Measurements from ENCODE around the gene FUBP1. TPM values are rescaled to one million over a fixed set of nuclear protein-coding genes. Genes with fewer than 3 reads are reported as not detected.
A peak's percentile ranks its signal among the peaks of the same experiment; 100 is the strongest.

Gene FUBP1
- total and polyA plus RNA-seq, 2 of the 13 experiments (the other 11 are each of a cell fraction or from before 2014, with no cell fraction given), result 98.1 to 166 TPM

DNA sequence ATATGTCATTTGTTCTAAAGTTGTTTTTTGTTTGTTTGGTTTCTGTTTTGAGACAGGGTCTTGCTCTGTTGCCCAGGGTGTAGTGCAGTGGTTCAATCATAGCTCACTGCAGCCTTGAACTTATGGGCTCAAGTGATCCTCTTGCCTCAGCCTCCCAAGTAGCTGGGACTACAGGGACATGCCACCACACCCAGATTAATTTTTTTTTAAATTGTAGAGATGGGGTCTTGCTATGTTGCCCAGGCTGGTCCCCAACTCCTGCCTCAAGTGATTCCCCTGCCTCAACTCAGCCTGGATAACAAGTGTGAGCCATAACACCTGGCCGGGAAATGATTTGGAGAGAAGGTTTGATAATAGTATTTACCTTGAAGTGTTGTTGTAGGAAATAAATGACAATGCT lies 72.2 kb downstream of the FUBP1 start:
- BruUV-seq (replicated peaks), result no TSS peak
- DNase-seq (ENCODE audit: low spot score), result no peak
- in situ Hi-C loops (cut with HindIII; ENCODE audit: extremely low pct_ligation_motif_present, low pct_unique_long_range_greater_than_20kb) (no loop called here), intact Hi-C loops (cut with micrococcal nuclease; ENCODE audit: unreplicated experiment) (no loop called here)
- Histone ChIP-seq H3K79me2 (ENCODE audit: insufficient read depth, low read length) (no peaks in the 10 kb centered on the region), H2AFZ (ENCODE audit: low read length) (no peak overlapping the region), H3K9me3 (ENCODE audit: low read length) (no peaks in the 10 kb centered on the region), H3K4me1 (ENCODE audit: insufficient read depth, low read length) (no peaks in the 10 kb centered on the region), H3K27me3 (ENCODE audit: control insufficient read depth in 1 of 2, insufficient read depth in 2 of 2, low read length in 2 of 2) (no peaks in the 10 kb centered on the region), H3K27ac (ENCODE audit: extremely low read length, insufficient read depth, low read length) (no peak overlapping the region), H3K4me3 (replicated peaks in 1 of 3; ENCODE audit: insufficient read depth in 1 of 3, low read depth in 2 of 3, low read length in 3 of 3) (no peak overlapping the region), H3K9ac (ENCODE audit: insufficient read depth, low read depth, low read length) (no peak overlapping the region), H3K4me2 (ENCODE audit: low read depth, low read length) (no peak overlapping the region), H3K36me3 (replicated peaks in 1 of 2; ENCODE audit: control insufficient read depth in 1 of 2, insufficient read depth in 2 of 2, low read length in 2 of 2) (no peaks in the 10 kb centered on the region), H4K20me1 (ENCODE audit: insufficient read depth, low read length) (no peaks in the 10 kb centered on the region)
- no peak for ATAC-seq
- ChIA-PET POLR2A (no interaction called here), CTCF (ENCODE audit: low intra/inter-chr PET ratio, low total read pairs) (no interaction called here)
- no peak for FAIRE-seq
- 85% methylated on average over 1 of the region's 1 CpG for WGBS (ENCODE audit: low lambda C conversion rate)
- TF ChIP-seq ZBTB7A (CRISPR knock-in tag; IDR thresholded peaks at IDR 0.05) (no peak), ZNF17 (CRISPR knock-in tag; IDR thresholded peaks at IDR 0.05) (no peak), ZNF121 (CRISPR knock-in tag; IDR thresholded peaks at IDR 0.05) (peak; percentile 62; the same call in 1 of the 2 replicates)

DNA sequence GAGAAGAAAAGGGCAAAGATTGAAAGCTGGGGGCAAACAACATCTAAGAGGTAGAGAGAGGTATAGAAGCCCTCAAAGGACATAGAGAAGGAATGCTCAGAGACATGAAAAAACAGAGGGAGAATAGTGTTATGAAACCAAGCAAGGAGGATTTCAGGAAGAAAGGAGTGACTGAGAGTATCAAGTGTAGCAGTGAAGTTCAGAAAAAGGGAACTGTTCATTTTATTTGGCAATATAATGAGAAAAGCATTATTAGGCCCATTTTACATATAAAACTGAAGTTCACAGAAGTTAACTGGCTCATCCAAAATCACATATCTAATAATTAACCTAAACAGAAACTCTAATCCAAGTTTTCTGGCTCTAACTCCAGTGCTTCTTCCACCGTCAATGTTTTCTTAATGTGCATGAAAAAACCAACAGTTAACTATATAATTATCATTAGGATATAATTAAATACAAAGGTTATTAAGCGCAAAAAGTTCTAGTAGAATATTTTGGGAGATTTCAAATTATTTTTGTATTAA lies 72.8 kb downstream of the FUBP1 start:
- Histone ChIP-seq H3K27ac (ENCODE audit: extremely low read length, insufficient read depth, low read length) (no peak overlapping the region), H3K9ac (ENCODE audit: insufficient read depth, low read depth, low read length) (no peak overlapping the region), H2AFZ (ENCODE audit: low read length) (no peak overlapping the region), H3K4me1 (ENCODE audit: insufficient read depth, low read length) (no peaks in the 10 kb centered on the region), H3K9me3 (ENCODE audit: low read length) (no peaks in the 10 kb centered on the region), H3K4me3 (replicated peaks in 1 of 3; ENCODE audit: insufficient read depth in 1 of 3, low read depth in 2 of 3, low read length in 3 of 3) (no peak overlapping the region), H3K4me2 (ENCODE audit: low read depth, low read length) (no peak overlapping the region), H3K27me3 (ENCODE audit: control insufficient read depth in 1 of 2, insufficient read depth in 2 of 2, low read length in 2 of 2) (no peaks in the 10 kb centered on the region), H3K79me2 (ENCODE audit: insufficient read depth, low read length) (no peaks in the 10 kb centered on the region), H3K36me3 (replicated peaks in 1 of 2; ENCODE audit: control insufficient read depth in 1 of 2, insufficient read depth in 2 of 2, low read length in 2 of 2) (no peaks in the 10 kb centered on the region), H4K20me1 (ENCODE audit: insufficient read depth, low read length) (no peaks in the 10 kb centered on the region)
- intact Hi-C loops (cut with micrococcal nuclease; ENCODE audit: unreplicated experiment) (no loop called here), in situ Hi-C loops (cut with HindIII; ENCODE audit: extremely low pct_ligation_motif_present, low pct_unique_long_range_greater_than_20kb) (no loop called here)
- ChIA-PET CTCF (ENCODE audit: low intra/inter-chr PET ratio, low total read pairs) (no interaction called here), POLR2A (no interaction called here)
- DNase-seq (ENCODE audit: low spot score), result no peak
- no TSS peak for BruUV-seq (replicated peaks)
- no peak for ATAC-seq
- FAIRE-seq, result no peak
- WGBS (ENCODE audit: low lambda C conversion rate), result 87% methylated on average over 2 of the region's 2 CpGs
- TF ChIP-seq MZF1 (CRISPR knock-in tag; IDR thresholded peaks at IDR 0.05; ENCODE audit: borderline replicate concordance) (no peak), ZMYM2 (CRISPR knock-in tag; IDR thresholded peaks at IDR 0.05) (no peak), MTF1 (CRISPR knock-in tag; IDR thresholded peaks at IDR 0.05) (no peak), ZNF337 (CRISPR knock-in tag; IDR thresholded peaks at IDR 0.05; ENCODE audit: borderline replicate concordance, low read depth) (no peak), RBAK (CRISPR knock-in tag; IDR thresholded peaks at IDR 0.05) (no peak), ZFP37 (CRISPR knock-in tag; IDR thresholded peaks at IDR 0.05; ENCODE audit: borderline replicate concordance) (no peak), ESRRA (CRISPR knock-in tag; IDR thresholded peaks at IDR 0.05; ENCODE audit: low read depth) (no peak), ZNF143 (CRISPR knock-in tag; IDR thresholded peaks at IDR 0.05) (no peak)
- TF ChIP-seq, protein P1, sequence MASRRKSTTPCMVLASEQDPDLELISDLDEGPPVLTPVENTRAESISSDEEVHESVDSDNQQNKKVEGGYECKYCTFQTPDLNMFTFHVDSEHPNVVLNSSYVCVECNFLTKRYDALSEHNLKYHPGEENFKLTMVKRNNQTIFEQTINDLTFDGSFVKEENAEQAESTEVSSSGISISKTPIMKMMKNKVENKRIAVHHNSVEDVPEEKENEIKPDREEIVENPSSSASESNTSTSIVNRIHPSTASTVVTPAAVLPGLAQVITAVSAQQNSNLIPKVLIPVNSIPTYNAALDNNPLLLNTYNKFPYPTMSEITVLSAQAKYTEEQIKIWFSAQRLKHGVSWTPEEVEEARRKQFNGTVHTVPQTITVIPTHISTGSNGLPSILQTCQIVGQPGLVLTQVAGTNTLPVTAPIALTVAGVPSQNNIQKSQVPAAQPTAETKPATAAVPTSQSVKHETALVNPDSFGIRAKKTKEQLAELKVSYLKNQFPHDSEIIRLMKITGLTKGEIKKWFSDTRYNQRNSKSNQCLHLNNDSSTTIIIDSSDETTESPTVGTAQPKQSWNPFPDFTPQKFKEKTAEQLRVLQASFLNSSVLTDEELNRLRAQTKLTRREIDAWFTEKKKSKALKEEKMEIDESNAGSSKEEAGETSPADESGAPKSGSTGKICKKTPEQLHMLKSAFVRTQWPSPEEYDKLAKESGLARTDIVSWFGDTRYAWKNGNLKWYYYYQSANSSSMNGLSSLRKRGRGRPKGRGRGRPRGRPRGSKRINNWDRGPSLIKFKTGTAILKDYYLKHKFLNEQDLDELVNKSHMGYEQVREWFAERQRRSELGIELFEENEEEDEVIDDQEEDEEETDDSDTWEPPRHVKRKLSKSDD (CRISPR knock-in tag; IDR thresholded peaks at IDR 0.05; ENCODE audit: low read depth), result no peak
- TF ChIP-seq, protein P2, sequence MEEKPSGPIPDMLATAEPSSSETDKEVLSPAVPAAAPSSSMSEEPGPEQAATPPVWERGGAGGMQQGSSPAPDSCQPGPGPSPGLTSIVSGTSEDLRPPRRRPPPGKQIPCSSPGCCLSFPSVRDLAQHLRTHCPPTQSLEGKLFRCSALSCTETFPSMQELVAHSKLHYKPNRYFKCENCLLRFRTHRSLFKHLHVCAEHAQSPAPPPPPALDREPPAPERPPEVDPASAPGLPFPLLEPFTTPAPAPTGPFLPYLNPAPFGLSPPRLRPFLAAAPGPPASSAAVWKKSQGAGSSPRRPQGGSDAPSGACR (CRISPR knock-in tag; IDR thresholded peaks at IDR 0.05), result no peak
- TF ChIP-seq, protein P3, sequence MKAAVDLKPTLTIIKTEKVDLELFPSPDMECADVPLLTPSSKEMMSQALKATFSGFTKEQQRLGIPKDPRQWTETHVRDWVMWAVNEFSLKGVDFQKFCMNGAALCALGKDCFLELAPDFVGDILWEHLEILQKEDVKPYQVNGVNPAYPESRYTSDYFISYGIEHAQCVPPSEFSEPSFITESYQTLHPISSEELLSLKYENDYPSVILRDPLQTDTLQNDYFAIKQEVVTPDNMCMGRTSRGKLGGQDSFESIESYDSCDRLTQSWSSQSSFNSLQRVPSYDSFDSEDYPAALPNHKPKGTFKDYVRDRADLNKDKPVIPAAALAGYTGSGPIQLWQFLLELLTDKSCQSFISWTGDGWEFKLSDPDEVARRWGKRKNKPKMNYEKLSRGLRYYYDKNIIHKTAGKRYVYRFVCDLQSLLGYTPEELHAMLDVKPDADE (CRISPR knock-in tag; IDR thresholded peaks at IDR 0.05), result no peak
